ENCODE measurements around the gene UPP1.
"Not testable (repeated sequence)": the region's sequence is repeated elsewhere in the genome, so short reads cannot be mapped to it uniquely, and the experiment has no call there.

The UPP1 gene

GRCh38 chr7:48112401-48113165, 23.5 kb downstream of the UPP1 start:
- DNase-seq: no peak

- no peak for DNase-seq
These were observed 24.2 kb downstream of the UPP1 start for GRCh38 chr7:48113275-48113674.

- DNase-seq: peak; percentile 76
These were observed 25.1 kb downstream of the UPP1 start for GRCh38 chr7:48114115-48114514.

DNA sequence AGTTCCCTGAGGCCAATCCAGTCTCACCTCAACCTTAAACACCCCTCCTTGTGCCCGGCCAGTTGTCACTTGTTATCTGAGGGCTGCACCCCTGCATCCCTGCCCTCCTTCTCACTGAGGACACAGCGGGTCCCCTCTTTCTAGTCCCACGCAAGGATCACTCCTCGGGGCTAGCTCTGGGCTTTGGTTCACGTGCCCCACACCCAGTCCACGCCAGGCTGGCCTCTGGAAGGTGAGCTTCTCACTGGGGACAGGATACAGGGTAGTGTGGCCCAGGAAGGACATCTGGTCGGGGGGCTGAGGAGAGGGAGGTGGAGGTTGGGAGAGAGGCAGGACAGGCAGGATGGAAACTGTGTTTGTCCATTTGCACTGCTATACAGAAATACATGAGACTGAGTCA, 25.5 kb downstream of the UPP1 start:
- no peak for DNase-seq

- DNase-seq: no peak
These were observed 27.0 kb downstream of the UPP1 start for GRCh38 chr7:48116043-48116442.

- DNase-seq: no peak
These were observed 29.0 kb downstream of the UPP1 start for GRCh38 chr7:48118041-48118440.

GRCh38 chr7:48120536-48120935, 31.5 kb downstream of the UPP1 start:
- DNase-seq: not testable (repeated sequence)

- no peak for DNase-seq
These were observed 37.0 kb downstream of the UPP1 start for GRCh38 chr7:48126037-48126436.

- DNase-seq: no peak
These were observed 41.6 kb downstream of the UPP1 start for GRCh38 chr7:48130658-48131108.

DNA sequence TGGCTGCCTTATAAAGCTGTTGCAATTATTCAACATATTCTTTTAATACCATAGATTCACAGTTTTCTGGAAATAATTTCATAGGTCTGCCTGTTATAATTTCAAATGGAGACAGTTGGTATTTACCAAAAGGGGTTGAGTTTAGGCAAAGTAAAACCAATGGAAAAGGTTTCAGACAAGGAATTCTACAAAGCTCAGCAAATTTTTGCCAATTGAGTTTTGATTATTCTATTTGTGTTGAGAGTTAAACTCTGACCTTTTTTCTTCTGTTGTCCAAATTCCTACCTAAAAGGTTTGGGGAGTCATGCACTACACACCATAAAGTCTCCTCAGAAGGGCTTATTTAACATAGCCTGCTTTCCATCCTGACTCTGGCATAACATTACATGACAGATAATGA, 43.7 kb downstream of the UPP1 start:
- no peak for DNase-seq

GRCh38 chr7:48139459-48139858, 50.4 kb downstream of the UPP1 start:
- no peak for DNase-seq

GRCh38 chr7:48140001-48140681, 51.1 kb downstream of the UPP1 start:
- DNase-seq: no peak

- DNase-seq: no peak
These were observed 52.5 kb downstream of the UPP1 start for GRCh38 chr7:48141521-48141920.

GRCh38 chr7:48144291-48144768, 55.3 kb downstream of the UPP1 start:
- DNase-seq: no peak

GRCh38 chr7:48147078-48147591, 58.1 kb downstream of the UPP1 start:
- no peak for DNase-seq

GRCh38 chr7:48147690-48148089, 58.6 kb downstream of the UPP1 start:
- DNase-seq: not testable (repeated sequence)

GRCh38 chr7:48148311-48148710, 59.2 kb downstream of the UPP1 start:
- no peak for DNase-seq

DNA sequence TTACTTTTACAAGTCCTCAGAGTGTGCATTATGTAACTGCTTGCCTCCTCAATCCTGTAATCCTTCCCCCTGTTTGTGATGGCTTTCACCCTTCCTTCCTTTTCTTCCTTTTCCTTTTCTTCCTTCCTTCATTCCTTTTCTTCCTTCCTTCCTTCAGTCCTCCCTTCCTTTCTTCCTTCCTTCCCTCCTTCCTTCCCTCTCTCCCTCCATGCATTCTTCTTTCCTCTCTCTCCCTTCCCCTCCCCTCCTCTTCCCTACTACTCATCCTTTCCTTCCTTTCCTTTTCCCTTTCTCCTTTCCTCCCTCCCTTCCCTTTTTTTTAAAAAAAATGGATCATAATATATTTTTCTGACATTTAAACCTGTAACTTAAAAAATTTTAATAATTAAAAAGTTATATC, 60.0 kb downstream of the UPP1 start:
- no peak for DNase-seq

GRCh38 chr7:48150086-48150485, 61.0 kb downstream of the UPP1 start:
- no peak for DNase-seq

DNA sequence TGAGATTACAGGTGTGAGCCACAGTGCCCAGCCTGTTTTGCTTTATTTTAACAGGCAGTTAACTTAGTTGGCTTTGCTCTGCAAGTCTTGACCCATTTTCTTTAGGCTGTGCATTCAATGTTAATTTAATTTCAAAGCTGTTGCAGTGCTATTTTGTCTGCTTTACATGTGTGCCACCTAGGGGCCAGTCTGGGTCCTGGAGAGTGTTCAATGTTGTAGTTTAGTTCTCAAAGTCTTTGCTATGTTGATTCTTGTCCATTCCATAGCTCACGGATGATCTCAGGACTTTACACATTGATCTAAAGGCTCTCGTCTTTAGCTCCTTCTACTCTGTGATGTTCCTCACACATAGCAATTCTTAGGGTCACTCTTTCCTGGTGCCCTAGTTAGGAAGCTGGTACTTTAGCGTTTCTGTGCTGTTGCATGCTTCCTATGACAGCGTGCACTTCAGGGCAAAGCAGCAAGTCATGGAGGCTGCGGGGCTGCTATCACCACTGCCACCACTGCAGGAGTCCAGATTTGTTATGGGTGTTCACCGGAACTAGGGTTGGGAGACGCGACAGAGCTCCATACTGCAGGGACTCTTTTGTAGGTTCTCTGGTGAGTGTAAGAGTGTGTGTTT, 65.8 kb downstream of the UPP1 start:
- peak; percentile 60 for DNase-seq
